ENCODE data around the gene NHSL1.

NHSL1 gene

GRCh38 chr6:138377042-138377441 is 122.3 kb downstream of the NHSL1 start:
- ATAC-seq = no peak
- TF ChIP-seq CSDC2 (CRISPR knock-in tag; IDR thresholded peaks at IDR 0.05) (no peak), GLIS3 (CRISPR knock-in tag; IDR thresholded peaks at IDR 0.05) (no peak), ZC3H10 (CRISPR knock-in tag; IDR thresholded peaks at IDR 0.05) (no peak), ZFP30 (CRISPR knock-in tag; IDR thresholded peaks at IDR 0.05) (no peak), ARNTL (CRISPR knock-in tag; IDR thresholded peaks at IDR 0.05; ENCODE audit: borderline replicate concordance, low read depth) (no peak), ZFP3 (CRISPR knock-in tag; IDR thresholded peaks at IDR 0.05) (no peak), SNAI2 (CRISPR knock-in tag; IDR thresholded peaks at IDR 0.05) (no peak), ZNF70 (CRISPR knock-in tag; IDR thresholded peaks at IDR 0.05) (no peak), PPARA (CRISPR knock-in tag; IDR thresholded peaks at IDR 0.05; ENCODE audit: borderline replicate concordance) (no peak), PATZ1 (CRISPR knock-in tag; IDR thresholded peaks at IDR 0.05; ENCODE audit: borderline replicate concordance) (no peak), TSHZ2 (CRISPR knock-in tag; IDR thresholded peaks at IDR 0.05) (no peak), CSRNP3 (CRISPR knock-in tag; IDR thresholded peaks at IDR 0.05) (no peak), RARB (CRISPR knock-in tag; IDR thresholded peaks at IDR 0.05) (no peak), OSR1 (CRISPR knock-in tag; IDR thresholded peaks at IDR 0.05) (no peak), POU6F1 (CRISPR knock-in tag; IDR thresholded peaks at IDR 0.05; ENCODE audit: borderline replicate concordance, low read depth) (no peak), ZNF565 (CRISPR knock-in tag; conservative IDR thresholded peaks at IDR 0.05; ENCODE audit: low read depth) (no peak), CREB5 (CRISPR knock-in tag; IDR thresholded peaks at IDR 0.05; ENCODE audit: low read depth) (no peak), BACH2 (CRISPR knock-in tag; IDR thresholded peaks at IDR 0.05; ENCODE audit: borderline replicate concordance) (no peak), TOX (CRISPR knock-in tag; IDR thresholded peaks at IDR 0.05; ENCODE audit: borderline replicate concordance) (no peak), ZNF8 (CRISPR knock-in tag; IDR thresholded peaks at IDR 0.05) (no peak)

GRCh38 chr6:138374815-138375214 is 124.5 kb downstream of the NHSL1 start:
- ATAC-seq = no peak
- TF ChIP-seq ZFP30 (CRISPR knock-in tag; IDR thresholded peaks at IDR 0.05) = no peak
- no peak for TF ChIP-seq GLIS3 (CRISPR knock-in tag; IDR thresholded peaks at IDR 0.05)
- no peak for TF ChIP-seq CSRNP3 (CRISPR knock-in tag; IDR thresholded peaks at IDR 0.05)
- TF ChIP-seq PPARA (CRISPR knock-in tag; IDR thresholded peaks at IDR 0.05; ENCODE audit: borderline replicate concordance) = no peak
- no peak for TF ChIP-seq ZNF8 (CRISPR knock-in tag; IDR thresholded peaks at IDR 0.05)
- TF ChIP-seq ARNTL (CRISPR knock-in tag; IDR thresholded peaks at IDR 0.05; ENCODE audit: borderline replicate concordance, low read depth) = no peak

Data from SK-N-SH treated with all-trans-retinoic acid at 6 μM for 48 hours (cell line).